Superior temporal gyrus (tissue), 1 donor: Measurements from ENCODE around the gene CIART.
"Not testable (repeated sequence)": the region's sequence is repeated elsewhere in the genome, so short reads cannot be mapped to it uniquely, and the experiment has no call there.

Experiments
- DNase-seq: peaks from one replicate; pipeline ENCODE4 v3.0.0-alpha.2; 2016; ENCODE audit errors: extremely low spot score

CIART gene, protein sequence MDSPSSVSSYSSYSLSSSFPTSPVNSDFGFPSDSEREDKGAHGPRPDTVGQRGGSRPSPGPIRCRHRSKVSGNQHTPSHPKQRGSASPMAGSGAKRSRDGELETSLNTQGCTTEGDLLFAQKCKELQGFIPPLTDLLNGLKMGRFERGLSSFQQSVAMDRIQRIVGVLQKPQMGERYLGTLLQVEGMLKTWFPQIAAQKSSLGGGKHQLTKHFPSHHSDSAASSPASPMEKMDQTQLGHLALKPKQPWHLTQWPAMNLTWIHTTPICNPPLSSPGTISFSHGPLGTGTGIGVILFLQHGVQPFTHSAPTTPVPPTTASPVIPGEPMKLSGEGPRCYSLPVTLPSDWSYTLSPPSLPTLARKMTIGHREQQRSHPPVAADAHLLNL

DNA sequence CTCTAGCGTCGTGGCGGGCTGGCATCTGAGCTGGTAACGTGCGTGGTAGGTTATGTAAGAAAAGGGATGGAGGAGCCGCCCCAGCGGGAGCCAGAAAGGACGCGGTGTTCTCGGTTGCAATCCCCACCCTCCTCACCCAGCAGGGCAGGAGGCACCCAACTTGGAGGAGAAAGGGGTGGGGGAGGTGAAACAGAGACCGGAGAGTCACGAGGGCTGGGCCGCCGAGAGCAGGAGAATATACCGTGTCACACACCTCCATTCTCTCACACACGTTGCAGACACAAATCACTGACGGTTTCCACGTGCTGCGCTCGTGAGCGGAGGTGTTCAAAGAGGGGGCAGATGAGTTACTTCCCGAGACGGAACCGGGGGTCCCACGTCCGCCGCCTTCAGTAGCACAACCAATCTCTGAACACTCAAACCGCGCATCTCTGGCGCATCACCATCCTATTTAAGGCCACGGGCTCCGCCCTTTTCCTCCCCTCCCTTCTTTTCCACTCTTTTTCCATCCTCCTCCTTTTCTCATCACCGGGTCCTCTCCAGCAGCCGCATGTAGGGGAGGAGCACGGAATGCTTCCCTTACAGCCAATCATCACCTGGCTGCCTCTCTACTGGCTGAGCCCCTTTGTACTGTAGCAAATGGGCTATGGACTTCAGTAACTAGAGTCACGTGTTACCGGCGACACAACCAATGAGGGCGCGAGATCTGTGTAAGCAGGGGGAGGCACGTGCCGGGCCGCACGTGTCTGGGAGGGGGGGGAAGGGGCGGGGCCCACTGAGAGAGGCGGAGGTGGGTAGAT is at the start of gene CIART:
CIART (plus strand) TSS at position 797 of the 800 bp plus-strand sequence. CDS start 714 bp downstream, outside the sequence.
- peak; percentile 98 for DNase-seq

DNA sequence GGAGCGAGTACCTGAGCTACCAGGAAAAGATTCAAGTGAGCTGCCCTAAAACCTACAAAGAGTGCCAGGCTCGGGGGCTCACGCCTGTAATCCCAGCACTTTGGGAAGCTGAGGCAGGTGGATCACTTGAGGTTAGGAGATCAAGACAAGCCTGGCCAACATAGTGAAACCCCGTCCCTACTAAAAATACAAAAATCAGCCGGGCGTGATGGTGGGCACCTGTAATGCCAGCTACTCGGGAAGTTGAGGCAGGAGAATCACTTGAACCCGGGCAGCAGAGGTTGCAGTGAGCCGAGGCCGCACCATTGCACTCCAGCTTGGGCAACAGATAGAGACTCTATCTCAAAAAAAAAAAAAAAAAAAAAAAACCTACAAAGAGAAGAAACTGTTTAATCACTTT is 49.4 kb upstream of the CIART start:
- not testable (repeated sequence) for DNase-seq

DNA sequence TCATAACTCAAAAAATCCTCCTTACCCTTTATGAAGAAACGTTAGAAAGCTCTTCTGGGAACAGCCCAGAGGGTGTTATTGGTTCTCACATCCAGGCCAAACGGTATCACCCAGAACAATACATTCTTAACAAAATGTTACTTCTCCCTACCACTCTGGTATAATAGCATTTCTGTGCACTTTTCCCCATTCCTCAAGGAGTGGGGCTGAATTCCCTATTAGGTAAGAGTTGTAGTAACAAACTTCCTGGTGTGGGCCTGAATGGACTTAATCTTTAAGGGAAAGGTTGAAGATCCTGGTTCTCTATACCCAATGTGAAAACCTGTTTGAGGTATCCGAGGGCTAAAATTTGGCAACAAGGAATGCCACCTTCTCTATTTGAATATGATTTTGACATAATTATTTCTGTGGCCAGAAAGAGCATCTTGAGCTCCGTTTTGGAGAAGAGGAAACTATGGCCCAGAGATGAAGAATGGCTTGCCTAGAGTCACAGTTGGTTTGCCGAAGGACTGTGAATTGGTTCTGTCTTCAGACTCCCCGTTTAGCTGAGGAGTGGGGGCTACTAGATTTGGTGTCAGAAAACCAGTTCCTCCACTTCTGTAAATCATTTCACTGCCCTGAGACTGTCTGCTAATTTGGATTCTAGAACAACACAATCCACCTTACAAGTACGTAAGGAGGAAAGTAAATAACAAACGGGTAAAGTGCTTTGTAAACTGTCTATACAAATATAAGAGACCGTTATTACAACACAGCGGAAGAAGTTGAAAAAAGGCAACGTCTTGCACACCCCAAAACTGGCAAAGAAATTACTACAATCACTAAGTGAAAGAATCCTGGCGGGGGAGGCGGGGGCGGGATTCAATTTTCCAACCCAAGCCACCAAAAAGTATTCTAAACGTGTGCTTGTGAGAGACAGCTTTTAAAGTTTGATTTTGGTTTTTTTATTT is 48.7 kb upstream of the CIART start:
- peak; percentile 42 for DNase-seq

DNA sequence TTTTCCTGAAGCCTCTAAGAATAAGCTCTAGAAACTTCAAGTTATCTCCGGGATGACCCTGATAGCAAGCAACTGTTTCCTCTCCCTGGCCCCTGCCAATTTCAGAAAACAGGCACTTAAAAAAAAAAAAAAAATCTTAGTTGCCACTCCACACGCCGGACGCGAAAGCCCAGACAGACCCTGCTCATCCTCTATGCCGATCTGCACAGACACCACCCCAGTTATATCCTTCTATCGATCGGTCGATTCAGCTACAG is 48.1 kb upstream of the CIART start:
- peak; percentile 32 for DNase-seq

DNA sequence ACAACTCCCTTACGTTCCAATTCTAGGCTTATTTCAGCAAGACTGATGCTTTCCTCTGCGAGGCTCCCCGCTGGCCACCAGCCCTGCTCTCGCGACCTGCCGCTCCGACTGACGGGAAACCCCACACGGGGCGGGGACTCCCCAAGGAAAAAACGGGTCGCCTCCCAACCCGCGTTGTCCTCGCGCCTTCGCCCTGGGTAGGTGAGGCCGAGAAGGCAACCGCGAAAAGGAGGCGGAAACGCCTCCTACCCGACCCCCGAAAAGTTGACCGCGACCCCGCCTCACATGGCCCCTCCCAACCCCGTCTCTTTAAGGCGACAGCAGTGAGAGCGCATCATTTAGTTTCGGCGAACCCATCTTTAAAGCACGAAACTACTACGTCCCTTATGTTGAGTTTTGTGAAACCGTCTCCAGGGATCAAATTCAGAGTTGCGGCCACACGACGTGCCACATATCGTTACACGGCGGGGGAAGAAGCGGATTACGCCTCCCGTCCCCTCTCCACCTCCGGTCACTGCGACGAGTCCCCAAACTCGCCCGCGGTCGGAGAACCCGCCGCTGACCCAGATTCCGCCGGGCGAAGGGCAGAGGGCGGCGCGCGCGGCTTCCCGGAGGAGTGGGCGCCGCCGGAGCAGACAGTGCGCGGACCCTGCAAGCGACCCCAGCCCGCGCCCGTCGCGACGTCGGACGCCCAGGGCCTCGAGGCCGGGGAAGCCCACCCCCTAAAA is 47.6 kb upstream of the CIART start:
- peak; percentile 70 for DNase-seq

DNA sequence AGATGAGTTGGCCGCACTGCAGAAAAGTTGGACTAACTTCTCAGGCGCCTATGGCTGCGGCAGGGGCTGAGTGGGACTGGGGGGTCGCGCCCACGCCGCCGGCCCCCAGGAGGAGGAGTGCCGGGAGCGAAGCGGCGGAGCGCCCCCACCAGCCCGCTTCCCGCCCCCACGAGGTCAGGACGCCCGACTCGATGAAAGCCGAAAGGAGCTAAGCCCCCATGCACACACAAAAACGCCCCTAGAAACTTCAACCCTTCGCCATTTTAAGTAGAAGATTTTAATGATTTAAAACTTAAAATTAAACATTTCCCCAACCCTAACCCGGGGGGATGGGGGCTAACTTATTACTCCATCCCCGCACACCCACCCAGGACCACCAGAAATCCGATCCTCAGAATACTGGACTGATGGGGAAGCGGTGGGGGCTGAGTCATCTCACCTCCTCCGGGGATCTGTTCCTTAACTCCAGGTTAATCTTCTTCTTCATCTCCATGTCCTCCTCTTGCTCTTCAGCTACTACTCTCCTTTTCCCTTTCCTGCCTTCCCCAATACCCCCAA is 47.0 kb upstream of the CIART start:
- DNase-seq = no peak

DNA sequence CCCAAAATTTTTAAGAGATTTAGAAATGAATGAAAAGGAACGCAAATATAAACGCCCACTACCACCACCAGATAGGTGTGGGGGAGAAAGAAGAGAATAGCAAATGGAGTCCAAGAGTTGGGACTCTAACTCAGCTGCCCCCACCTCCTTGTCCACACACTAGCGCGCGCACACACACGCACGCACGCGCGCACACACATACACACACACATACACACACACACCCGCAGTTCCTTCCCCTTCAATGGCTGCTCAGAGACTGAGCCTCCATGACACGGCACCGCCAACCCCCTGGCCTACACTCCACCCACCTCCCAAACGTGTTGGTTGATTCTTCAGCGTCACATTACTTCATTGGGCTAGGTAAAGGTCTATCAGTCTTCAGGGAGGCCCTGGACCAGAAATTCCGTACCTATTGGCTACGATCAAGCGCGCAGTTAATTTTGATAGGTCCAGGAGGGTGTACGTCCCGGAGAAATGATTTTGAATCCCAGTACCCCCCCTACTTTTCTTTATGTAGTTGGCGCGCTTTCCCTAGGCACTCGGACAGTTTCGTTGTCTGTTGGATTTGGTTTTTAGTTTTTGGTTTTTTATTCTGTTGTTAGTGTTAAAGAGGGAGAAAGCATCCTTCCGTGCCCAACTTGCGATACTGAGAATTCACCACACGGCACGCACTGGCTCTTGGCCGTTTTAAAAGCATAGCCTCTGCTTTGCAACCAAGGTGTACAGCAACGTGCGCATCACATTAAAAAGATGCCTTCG is 46.3 kb upstream of the CIART start, which contains the start of gene ANP32E:
ANP32E (minus strand) TSS at position 261 of the 762 bp plus-strand sequence. CDS start 326 bp downstream, outside the sequence.
- peak; percentile 98 for DNase-seq

DNA sequence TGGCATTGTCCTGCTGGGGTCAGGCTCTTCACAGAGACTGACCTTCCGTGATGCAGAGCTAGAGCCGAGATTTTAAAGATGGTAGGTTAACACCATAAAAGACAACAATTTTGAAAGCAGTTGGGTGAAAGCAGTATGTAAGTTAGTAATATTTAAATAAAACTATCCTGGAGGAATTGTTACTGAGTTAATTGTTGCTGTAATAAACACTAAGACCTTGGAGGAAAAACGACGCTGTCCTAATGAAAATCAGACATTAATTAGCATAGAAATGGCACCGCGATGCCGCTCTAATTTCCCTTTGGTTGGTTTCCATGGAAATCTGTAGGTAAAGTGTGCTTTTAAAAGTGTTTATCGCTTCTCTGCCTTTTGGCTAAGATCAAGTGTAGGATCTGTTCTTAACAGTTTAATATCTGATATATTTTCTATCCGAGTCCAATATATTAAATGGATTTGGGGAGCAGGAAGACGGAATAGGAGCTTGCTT is 45.7 kb upstream of the CIART start:
- DNase-seq = no peak

DNA sequence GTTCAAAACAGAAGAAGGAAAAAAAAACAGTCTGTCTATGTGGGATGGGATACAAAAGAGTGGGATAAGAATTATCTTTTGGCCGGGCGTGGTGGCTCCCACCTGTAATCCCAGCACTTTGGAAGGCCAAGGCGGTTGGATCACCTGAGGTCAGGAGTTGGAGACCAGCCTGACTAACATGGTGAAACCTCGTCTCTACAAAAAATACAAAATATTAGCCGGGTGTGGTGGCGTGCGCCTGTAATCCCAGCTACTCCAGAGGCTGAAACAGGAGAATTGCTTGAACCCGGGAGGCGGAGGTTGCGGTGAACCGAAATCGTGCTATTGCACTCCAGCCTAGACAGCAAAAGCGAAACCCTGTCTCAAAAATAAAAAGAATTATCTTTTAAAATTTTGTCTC is 45.2 kb upstream of the CIART start:
- DNase-seq = not testable (repeated sequence)

DNA sequence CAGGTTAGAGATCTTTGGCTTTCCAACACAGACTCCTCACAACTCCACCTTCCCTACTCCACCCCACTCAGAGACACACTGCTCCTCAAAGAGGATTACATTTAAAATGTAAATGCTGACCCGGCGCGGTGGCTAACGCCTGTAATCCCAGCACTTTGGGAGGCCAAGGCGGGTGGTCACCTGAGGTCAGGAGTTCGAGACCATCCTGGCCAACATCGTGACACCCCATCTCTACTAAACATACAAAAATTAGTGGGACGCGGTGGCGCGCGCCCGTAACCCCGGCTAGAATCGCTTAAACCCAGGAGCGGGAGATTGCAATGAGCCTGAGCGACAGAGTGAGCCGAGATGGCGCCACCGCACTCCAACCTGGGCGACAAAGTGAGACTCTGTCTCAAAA is 44.6 kb upstream of the CIART start:
- DNase-seq = no peak

DNA sequence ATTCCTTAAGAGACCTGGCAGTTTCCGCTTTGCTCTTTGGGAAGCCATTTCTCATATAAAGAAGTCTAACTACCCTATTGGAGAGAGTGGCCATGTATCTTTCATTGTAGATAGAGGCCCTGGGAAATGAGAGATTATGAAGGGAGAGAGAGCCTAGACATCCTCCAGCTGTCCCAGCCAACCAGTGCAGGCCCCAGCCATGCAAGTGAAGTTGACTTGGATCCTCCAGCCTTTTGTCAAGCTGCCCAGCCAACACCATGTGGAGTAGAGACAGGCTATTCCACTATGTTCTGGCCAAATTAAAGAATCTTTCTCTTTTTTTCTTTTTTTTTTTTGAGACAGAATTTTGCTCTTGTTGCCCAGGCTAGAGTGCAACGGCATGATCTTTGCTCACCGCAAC is 39.4 kb upstream of the CIART start:
- DNase-seq = no peak

DNA sequence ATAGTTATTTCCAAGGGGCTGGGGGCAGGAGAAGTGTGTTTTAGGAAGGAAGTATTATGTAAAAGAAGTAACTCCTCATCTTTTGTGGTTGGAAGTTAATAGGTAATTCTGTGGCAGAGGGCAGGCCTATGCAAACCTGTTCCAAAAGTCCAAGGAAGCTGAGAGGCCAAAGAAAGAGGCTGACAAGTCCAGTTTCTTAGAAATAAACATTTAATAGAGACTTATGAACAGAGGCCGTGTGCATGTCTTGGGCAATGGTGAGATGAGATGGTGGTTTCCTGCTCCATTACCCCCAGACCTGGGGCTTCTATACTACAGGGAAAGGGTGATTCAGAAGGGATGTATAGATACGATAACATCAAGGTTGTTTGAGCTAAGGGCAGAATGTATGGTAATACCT is 32.4 kb upstream of the CIART start:
- no peak for DNase-seq

DNA sequence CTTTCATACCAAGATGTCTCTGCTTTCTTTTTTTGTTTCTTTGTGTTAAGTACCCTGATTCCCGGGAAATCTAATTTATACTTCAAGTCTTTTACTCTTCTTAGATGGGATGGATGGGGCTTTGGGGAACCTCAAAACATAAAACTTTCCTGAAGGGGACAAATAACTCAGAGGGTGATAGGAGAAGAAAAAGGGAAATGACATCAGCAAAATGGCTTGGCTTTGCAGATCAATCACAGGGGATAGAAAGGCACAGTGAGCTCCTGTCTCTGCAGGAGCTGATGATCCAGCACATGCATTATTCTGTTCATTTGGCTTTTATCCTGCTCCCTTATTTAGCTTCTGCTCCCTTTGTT is 26.2 kb upstream of the CIART start:
- no peak for DNase-seq

DNA sequence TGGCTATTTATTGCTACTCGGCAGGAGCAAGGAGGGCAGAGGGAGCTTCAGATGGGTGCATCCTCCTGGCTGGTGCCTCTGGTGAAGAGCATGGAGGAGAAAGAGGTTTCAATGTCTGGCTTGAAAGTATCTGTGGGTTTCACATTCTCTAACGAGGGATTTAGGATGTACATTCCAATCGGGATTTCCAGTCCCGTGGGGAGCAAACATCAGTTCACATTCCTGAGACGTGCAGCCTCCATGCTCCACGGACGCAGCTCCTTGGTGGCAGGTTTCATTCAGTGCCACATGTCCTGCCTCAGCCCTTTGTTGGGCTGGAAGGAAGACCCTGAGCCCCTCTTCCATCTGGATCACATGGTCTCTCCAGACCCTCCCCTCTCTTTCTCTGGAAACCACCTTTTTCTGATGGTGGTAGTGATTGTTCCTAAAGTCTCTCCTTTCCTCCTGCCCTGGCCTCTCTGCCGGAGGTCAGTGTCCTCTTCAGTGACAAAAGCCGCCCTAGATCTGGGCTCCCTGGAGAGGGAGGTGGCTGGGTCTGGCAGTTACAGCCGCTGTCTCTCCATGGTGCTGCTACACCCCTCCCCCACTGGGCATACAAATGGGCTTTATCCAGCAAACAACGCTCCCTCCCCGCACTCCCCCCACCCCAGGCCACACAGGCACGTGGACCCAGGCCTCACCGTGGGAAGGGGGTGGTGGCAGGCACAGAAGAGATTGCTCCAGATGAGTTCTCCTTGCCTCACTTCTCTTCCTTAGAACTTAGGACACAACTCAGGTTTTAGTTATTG is 25.6 kb upstream of the CIART start:
- DNase-seq = peak; percentile 83

DNA sequence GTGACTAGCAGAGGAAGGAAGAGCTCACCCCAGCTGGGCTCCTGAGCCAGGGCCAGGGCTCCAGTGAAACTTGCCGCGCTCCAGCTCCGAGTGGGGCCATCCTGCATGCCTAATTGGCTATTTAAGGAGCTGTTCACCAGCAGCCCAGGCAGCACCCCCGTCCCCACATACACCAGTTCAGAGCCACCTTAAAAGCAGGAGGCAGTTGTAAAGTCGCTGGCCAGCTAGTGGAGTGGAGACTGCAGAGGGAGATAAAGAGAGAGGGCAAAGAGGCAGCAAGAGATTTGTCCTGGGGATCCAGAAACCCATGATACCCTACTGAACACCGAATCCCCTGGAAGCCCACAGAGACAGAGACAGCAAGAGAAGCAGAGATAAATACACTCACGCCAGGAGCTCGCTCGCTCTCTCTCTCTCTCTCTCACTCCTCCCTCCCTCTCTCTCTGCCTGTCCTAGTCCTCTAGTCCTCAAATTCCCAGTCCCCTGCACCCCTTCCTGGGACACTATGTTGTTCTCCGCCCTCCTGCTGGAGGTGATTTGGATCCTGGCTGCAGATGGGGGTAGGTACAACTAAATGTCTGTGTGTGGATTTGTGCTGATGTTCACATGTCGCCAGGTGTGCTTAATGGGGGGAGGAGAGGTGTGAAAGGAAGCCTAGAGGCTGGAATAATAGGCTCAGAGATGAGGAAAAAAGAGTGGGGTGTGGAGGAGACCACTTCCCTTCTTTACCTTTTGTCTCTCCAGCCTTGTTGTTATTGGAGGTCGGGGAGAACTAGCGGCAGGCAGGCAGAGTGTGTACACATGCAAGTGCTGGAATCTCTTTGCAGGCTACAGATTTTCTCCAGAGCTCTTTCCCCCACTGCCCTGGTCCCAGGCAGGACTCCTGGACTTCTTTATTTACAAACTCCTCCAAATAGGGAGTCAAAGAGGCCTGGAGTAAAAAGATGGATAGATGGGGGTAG is 24.4 kb upstream of the CIART start, which contains the start of gene CA14:
CA14 (plus strand) TSS at position 151 of the 962 bp plus-strand sequence; CDS start at position 506, 355 bp downstream.
- peak; percentile 53 for DNase-seq

DNA sequence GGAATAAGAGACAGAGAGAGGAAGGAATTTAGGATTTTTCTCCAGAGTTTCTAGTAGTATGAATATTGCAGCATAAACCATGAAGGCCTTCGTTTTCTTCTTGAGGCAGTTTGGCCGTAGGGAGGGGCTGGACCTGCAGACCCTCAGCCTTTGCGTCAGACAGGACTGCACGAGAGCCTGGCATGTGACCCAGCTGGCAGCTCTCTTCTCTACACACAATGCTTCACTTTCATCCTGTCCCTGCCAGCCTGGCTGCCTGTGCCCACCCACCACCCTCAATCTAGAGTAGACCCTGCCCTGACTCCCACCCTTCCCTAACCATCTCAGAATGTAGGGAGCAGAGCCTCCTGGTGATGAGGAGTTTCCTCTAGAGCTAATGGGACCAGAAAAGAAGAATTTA is 23.1 kb upstream of the CIART start:
- DNase-seq = peak; percentile 59

DNA sequence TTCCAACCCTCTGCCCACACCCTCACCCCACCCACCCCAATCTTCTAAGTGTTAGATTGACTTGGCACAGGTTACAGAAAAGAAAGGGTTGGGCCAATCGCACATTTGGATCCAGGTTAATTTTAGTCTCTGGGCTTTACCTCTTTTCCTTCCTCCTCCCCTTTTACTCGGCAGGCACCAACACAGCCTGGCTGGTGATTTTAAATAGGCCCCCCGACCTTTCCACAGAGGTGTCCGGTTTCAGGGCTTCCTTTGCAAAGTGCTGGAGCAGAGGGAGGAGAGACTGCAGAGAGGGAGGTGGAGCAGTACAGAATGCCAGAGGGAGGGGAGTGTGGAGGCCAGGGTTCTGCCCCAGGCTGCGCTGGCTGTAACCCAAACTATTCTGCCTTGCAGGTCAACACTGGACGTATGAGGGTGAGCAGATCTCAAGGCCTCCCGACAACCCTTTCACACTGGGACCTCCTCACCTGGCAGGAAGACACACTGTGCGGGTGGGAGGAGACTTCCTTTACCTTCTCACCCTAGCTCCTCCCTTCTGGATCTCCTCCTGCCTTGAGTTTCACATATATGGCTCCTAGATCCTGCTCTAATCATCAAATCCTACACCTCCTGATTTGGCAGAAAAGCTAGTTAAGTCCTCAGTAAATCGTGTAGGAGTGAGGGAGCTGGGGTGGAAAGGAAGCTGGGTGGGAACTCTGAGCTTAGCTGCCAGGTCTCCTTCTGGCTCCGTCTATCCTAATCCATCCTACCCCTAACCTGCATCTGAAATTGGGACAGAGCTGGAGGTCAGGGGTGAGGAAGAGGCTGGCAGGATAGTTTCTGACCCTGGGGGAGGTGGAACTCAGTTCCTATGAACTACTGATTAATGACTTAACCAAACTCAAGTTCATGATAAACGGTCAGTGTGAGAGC is 22.3 kb upstream of the CIART start:
- DNase-seq = no peak
